NB4 (cell line): ENCODE results near the gene RPL13A.

ENCODE experiments used
- CTCF ChIP-seq: IDR thresholded peaks from one replicate; pipeline ENCODE4 v1.5.1; 2012; ENCODE audit warnings: low read depth, low read length
- POLR2A ChIP-seq: IDR thresholded peaks from 2 replicates; pipeline ENCODE4 v1.6.1; 2011; ENCODE audit warnings: mild to moderate bottlenecking; ENCODE audit not compliant: insufficient read length; ENCODE audit errors: extremely low read depth

GRCh38 chr19:49441960-49442350 is 45.5 kb upstream of the RPL13A start:
- TF ChIP-seq CTCF (no peak), POLR2A (no peak)
